PC-3 (cell line): ENCODE measurements around the gene COL21A1.

Experiments used
- CTCF ChIP-seq: fragments of 300-600 bp; sonication (generic); conservative IDR thresholded peaks from 2 replicates; pipeline ENCODE4 v1.5.1; 2017; ENCODE audit warnings: antibody characterized with exemption, low read depth, mild to moderate bottlenecking, low read length
- EZH2 ChIP-seq: fragments of 300-600 bp; sonication (generic); IDR thresholded peaks from one replicate; pipeline ENCODE4 v1.6.1; 2017; ENCODE audit warnings: antibody characterized with exemption, mild to moderate bottlenecking, low read length; ENCODE audit not compliant: unreplicated experiment
- EZH2phosphoT487 ChIP-seq: fragments of 300-600 bp; sonication (generic); IDR thresholded peaks from 2 replicates; pipeline ENCODE4 v1.6.1; 2018; ENCODE audit warnings: mild to moderate bottlenecking, antibody characterized with exemption, low read length, borderline replicate concordance

GRCh38 chr6:56231827-56232226 lies 15.6 kb downstream of the COL21A1 start:
- TF ChIP-seq CTCF, result no peak
- TF ChIP-seq EZH2, result no peak
- no peak for TF ChIP-seq EZH2phosphoT487
